Measurements from ENCODE around the gene RASSF5.

Gene RASSF5

GRCh38 chr1:206635080-206635977 lies 128.0 kb downstream of the RASSF5 start, which contains the start of gene DYRK3:
Gene DYRK3, plus strand, starts transcription at chr1:206635536. Its CDS starts 168 bp downstream, at chr1:206635704.
- peak; percentile 85 for DNase-seq (ENCODE audit: low read depth)

- DNase-seq (ENCODE audit: low read depth) = no peak
Observed at GRCh38 chr1:206635978-206636345, 128.6 kb downstream of the RASSF5 start.

- no peak for DNase-seq (ENCODE audit: low read depth)
Observed at GRCh38 chr1:206636671-206637070, 129.3 kb downstream of the RASSF5 start.

GRCh38 chr1:206637605-206638004 lies 130.3 kb downstream of the RASSF5 start:
- DNase-seq (ENCODE audit: low read depth) = no peak

All from T follicular helper cell (primary cell).